Stimulated activated CD4-positive, alpha-beta T cell treated with anti-CD3 and anti-CD28 coated beads, Interleukin-15, amount 100 ng/mL, for 48 hours (primary cell): Measurements from ENCODE around the gene SOX11.

Experiments used
- DNase-seq, 2 donors: peaks; one replicate each; pipeline ENCODE4 v3.0.0-alpha.2; 2020; ENCODE audit warnings: low read depth in 2 of 2

Gene SOX11

DNA sequence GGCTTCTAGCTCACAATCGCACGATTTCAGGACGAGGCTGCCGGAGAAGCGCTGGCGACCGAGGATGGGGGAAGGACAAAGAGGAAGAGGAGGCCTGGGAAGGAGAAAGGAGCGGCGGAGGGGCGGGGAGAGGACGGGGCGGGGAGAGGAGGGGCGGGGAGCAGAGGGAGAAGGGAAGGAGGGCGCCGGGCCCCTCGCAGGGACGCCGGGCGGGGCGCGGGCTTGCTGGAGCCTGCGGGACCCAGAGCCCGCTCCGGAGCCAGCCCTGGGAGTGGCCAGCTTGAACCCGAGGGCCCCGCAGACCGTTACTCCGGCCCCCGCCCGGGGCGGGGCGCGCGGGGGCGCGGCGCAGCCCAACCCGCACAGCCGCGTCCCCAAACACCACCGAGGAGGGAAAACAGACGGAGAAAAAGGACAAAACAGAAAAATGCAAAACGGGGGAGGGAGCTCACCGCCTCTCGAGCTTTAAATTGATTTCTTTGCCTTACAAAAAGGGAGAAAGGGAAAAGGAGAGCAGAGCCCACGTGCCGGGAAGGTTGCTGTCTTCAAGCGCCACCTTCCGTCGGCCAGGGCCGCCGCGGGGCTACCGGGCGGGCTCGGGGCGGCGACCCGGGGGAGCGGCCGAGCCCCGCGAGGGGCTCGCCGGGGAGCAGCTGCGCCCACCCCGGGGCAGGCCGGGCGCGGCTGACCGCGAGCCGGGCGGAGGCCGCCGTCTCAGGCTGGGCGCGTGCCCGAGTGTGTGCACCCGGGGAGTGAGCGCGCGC, 781 bp upstream of the SOX11 start:
- DNase-seq = no peak

GRCh38 chr2:5692561-5693286, 540 bp downstream of the SOX11 start:
- DNase-seq = no peak

- DNase-seq = no peak
Observed at GRCh38 chr2:5693287-5694201, 1.4 kb downstream of the SOX11 start.

DNA sequence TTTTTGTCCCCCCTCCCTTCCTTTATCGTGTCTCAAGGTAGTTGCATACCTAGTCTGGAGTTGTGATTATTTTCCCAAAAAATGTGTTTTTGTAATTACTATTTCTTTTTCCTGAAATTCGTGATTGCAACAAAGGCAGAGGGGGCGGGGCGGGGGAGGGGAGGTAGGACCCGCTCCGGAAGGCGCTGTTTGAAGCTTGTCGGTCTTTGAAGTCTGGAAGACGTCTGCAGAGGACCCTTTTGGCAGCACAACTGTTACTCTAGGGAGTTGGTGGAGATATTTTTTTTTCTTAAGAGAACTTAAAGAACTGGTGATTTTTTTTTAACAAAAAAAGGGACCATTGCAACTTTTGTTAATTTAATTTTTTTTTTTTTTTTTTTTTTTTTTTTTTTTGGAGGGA, 2.1 kb downstream of the SOX11 start:
- no peak for DNase-seq

DNA sequence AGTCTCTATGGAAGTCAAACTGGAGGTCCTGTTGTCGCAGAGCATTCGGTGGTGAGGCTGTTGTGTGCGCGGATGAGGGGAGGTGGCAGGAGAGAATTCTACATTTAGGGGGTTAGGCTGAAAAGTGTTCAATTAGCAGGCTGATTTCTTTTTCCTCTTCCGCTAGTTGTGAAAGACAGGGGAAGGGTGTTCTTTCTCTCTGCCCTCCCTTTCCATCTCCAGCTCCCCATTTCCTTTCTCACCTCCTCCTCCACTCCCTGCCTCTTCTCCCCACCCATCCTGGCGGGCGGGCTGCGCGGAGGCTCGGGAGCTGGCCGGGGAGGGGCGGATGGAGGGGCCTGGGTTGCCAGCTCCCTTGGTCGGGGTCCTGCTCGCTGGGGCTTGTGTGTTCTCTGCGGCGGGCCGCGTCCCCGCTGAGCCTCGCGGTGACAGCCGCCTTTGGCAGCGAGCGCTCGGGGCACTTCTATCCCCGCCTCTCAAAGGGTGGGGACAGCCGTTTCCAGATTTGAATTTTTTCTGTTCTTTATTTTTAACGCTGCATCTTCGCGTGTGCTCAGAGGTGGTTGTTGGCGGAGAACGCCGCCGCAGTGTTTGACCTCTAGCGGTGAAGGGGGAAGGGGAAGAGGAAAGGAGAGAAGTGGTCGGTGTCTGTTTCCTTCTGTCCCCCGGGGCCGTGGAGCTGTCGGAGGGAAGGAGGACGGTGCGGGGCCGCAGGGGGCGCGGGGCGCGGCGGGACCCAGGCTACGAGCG, 3.6 kb downstream of the SOX11 start:
- DNase-seq = no peak

GRCh38 chr2:5696404-5696944, 4.3 kb downstream of the SOX11 start:
- no peak for DNase-seq

- DNase-seq = no peak
Observed at GRCh38 chr2:5696945-5697521, 4.8 kb downstream of the SOX11 start.

DNA sequence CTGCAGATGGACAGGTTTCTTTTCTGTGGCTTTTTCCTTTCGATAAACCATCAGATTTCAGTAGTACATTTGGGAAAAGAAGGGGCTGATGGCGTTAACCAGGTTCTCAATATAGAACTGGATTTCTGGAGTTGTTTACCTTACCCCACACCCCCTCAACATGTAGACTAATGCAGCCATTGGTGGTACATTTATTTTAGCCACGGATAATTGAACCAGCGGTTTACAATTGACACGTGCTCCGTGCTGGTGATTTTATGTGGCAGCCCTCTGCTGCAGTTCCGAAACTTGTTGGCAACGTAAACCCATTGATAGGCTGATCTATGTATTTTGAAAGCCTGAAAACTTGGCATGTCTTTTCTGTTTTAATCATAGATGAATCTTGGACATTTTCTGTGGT, 5.4 kb downstream of the SOX11 start:
- no peak for DNase-seq

GRCh38 chr2:5698134-5698533, 6.0 kb downstream of the SOX11 start:
- no peak for DNase-seq

GRCh38 chr2:5699963-5700362, 7.8 kb downstream of the SOX11 start:
- DNase-seq = no peak

GRCh38 chr2:5700551-5700950, 8.4 kb downstream of the SOX11 start:
- no peak for DNase-seq

DNA sequence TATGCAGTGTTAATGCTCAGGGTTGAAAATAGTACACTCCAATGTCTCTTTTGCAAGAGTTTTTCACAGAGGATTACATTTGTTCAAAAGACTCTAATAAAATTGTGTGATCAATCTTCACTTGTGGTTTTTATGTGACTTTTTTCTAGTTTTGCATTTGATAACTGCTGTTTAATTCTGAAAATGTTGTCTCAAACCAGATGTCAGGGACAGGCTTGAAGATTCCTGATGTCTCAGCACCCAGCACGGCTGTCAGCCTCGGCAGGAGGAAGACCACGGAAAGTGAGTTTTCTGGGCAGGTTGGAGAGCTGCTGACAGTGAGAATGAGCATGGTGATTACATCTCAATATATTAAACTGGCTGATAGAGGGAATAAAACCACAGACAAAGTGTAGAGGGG, 9.1 kb downstream of the SOX11 start:
- no peak for DNase-seq

- DNase-seq = no peak
Observed at GRCh38 chr2:5703166-5703565, 11.0 kb downstream of the SOX11 start.

- no peak for DNase-seq
Observed at GRCh38 chr2:5705490-5705889, 13.3 kb downstream of the SOX11 start.

- DNase-seq = no peak
Observed at GRCh38 chr2:5706717-5707455, 14.7 kb downstream of the SOX11 start.

GRCh38 chr2:5710615-5711014, 18.4 kb downstream of the SOX11 start:
- no peak for DNase-seq

DNA sequence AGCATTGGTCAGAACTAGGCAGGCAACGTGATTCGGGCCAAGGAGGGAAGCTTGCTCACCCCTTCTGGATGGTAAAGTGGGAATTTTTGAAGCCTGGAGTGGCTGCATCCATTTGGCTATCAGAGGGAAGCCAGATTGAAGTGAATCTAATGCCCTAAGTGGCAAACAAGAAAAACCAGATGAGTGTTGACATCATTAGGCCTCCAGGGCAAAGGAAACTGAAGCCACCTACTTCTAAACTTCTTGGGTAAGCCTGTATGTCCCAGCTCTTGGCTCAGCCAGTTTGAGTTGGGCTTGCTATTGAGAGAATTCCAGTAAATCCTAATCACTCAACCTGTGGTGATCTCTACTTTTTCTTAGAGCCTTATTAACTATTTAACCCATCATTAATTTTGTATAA, 20.9 kb downstream of the SOX11 start:
- DNase-seq = no peak

DNA sequence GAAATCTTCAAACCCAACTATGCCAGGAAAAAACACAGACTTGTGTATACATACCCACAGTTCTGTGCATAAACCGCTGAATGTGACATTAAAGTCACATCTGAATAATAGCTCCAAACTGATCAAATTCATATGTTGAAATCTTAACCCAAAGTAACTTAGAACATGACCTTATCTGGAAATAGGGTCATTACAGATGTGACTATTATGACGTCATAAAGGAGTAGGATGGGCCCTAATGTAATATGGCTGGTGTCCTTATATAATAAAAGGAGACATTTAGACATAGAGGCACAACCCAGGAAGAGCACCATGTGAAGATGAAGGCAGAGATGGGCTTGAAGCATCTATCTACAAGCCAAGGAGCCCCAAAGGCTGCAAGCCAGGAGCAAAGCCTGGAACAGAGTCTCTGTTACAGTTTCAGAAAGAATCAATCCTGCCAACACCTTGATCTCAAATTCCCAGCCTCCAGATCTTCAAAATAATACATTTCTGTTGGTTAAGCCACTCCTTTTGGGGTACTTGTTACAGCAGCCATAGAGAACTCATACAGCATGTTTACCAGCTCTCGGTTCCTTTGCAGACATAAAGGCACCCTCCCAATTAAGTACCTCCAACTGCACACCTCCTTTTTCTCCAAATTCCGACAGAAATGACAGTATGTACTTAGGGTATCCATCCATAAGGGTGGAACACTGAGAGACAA, 27.6 kb downstream of the SOX11 start:
- no peak for DNase-seq

DNA sequence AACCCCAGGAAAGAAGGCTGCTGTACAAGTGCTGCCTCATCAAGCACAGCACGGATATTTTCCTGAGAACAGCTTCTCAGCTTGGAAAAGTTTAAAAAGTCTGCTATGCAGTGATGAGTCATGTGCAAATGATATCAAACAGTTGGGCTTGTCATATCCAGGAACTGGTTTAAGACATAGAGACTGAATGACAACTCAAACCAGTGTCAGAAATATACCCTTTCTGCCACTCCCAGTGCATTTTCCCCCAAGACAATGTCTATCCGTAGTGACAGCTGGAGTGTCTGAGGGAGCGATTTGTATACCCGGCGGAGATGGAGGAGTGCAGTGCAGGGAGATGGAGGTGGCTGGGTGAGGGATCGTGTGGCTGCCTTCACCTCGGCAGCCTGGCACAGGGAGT, 28.2 kb downstream of the SOX11 start:
- DNase-seq = no peak

DNA sequence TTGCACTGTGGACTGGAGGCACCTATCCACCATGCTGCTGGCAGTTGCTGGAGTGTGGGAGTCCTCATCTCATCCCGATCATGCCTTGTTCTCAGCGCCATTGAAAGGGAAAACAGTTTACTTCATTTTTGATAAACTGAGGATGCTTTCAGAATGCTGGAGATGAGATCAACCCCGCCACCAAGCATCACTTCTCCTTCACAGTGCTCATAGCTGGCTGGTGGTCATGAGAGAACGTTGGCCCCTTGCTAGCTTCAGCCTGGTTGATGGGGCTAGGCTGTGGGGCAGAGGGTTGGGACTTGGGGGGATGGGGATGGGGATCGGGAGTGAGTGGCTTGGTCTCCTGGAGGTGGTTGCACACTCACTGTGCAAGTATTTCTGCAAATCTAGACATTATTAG, 30.1 kb downstream of the SOX11 start:
- no peak for DNase-seq
